ENCODE measurements around the gene CEP89.
"Not testable (repeated sequence)": the region's sequence is repeated elsewhere in the genome, so short reads cannot be mapped to it uniquely, and the experiment has no call there.

The CEP89 gene

GRCh38 chr19:32971715-32972540, at the start of gene CEP89, which contains the start of gene FAAP24:
TSS of gene CEP89 (minus strand) at chr19:32971958. CDS start at chr19:32971874, 84 bp downstream.
TSS of gene FAAP24 (plus strand) at chr19:32972242. CDS start at chr19:32973197, 955 bp downstream.
- DNase-seq = peak; percentile 100

- not testable (repeated sequence) for DNase-seq
Measured at GRCh38 chr19:33010891-33011290, 39.1 kb upstream of the CEP89 start.

GRCh38 chr19:33008738-33009137, 37.0 kb upstream of the CEP89 start:
- no peak for DNase-seq

- DNase-seq = no peak
Measured at GRCh38 chr19:33005440-33005839, 33.7 kb upstream of the CEP89 start.

- not testable (repeated sequence) for DNase-seq
Measured at GRCh38 chr19:33003424-33004024, 31.8 kb upstream of the CEP89 start.

- not testable (repeated sequence) for DNase-seq
Measured at GRCh38 chr19:33002126-33002865, 30.5 kb upstream of the CEP89 start.

GRCh38 chr19:33000910-33001309, 29.2 kb upstream of the CEP89 start:
- no peak for DNase-seq

- DNase-seq = no peak
Measured at GRCh38 chr19:33000510-33000909, 28.8 kb upstream of the CEP89 start.

GRCh38 chr19:32998722-32999121, 27.0 kb upstream of the CEP89 start:
- DNase-seq = no peak

- no peak for DNase-seq
Measured at GRCh38 chr19:32997716-32998355, 26.1 kb upstream of the CEP89 start.

GRCh38 chr19:32997061-32997464, 25.3 kb upstream of the CEP89 start:
- DNase-seq = not testable (repeated sequence)

- DNase-seq = not testable (repeated sequence)
Measured at GRCh38 chr19:32995966-32996365, 24.2 kb upstream of the CEP89 start.

GRCh38 chr19:32988724-32989123, 17.0 kb upstream of the CEP89 start:
- no peak for DNase-seq

GRCh38 chr19:32988254-32988653, 16.5 kb upstream of the CEP89 start:
- DNase-seq = not testable (repeated sequence)

GRCh38 chr19:32982488-32982887, 10.7 kb upstream of the CEP89 start:
- not testable (repeated sequence) for DNase-seq

GRCh38 chr19:32979807-32980206, 8.0 kb upstream of the CEP89 start:
- DNase-seq = not testable (repeated sequence)

- not testable (repeated sequence) for DNase-seq
Measured at GRCh38 chr19:32977813-32978212, 6.1 kb upstream of the CEP89 start.

GRCh38 chr19:32977280-32977679, 5.5 kb upstream of the CEP89 start:
- DNase-seq = no peak

GRCh38 chr19:32976223-32976805, 4.6 kb upstream of the CEP89 start:
- peak; percentile 78 for DNase-seq

GRCh38 chr19:32971012-32971595, 654 bp downstream of the CEP89 start:
- no peak for DNase-seq

GRCh38 chr19:32969549-32969948, 2.2 kb downstream of the CEP89 start:
- no peak for DNase-seq

- no peak for DNase-seq
Measured at GRCh38 chr19:32966750-32967149, 5.0 kb downstream of the CEP89 start.

All from right forelimb (tissue), 1 donor.